Chondrocyte (in vitro differentiated cells): ENCODE measurements around the gene RNU2-63P. TPM values are rescaled to one million over a fixed set of nuclear protein-coding genes. Genes with fewer than 3 reads are reported as not detected.
"Not testable (repeated sequence)": the region's sequence is repeated elsewhere in the genome, so short reads cannot be mapped to it uniquely, and the experiment has no call there.

Experiments used
- DNase-seq: peaks from one replicate; pipeline ENCODE4 v3.0.0; 2021; ENCODE audit warnings: mixed read lengths, low spot score
- H3K27ac Mint-ChIP-seq: one replicate; pipeline ENCODE4 v1.8.0; 2021; ENCODE audit warnings: mild to moderate bottlenecking, moderate library complexity, mixed read lengths; ENCODE audit not compliant: unreplicated experiment
- H3K27me3 Mint-ChIP-seq: 2 replicates; pipeline ENCODE4 v1.8.0; 2021; ENCODE audit warnings: low read depth, mixed read lengths
- H3K36me3 Mint-ChIP-seq: 2 replicates; pipeline ENCODE4 v1.8.0; 2021; ENCODE audit warnings: low read depth, mixed read lengths
- H3K4me1 Mint-ChIP-seq: 2 replicates; pipeline ENCODE4 v1.8.0; 2021; ENCODE audit warnings: low read depth, mild to moderate bottlenecking, mixed read lengths
- H3K4me3 Mint-ChIP-seq: one replicate; pipeline ENCODE4 v1.8.0; 2021; ENCODE audit warnings: mild to moderate bottlenecking, moderate library complexity, mixed read lengths; ENCODE audit not compliant: unreplicated experiment
- H3K9me3 Mint-ChIP-seq: 2 replicates; pipeline ENCODE4 v1.8.0; 2021; ENCODE audit warnings: low read depth, mixed read lengths
- CTCF ChIP-seq: fragments of 200-600 bp; sonication (generic); IDR thresholded peaks from 2 replicates; pipeline ENCODE4 v1.5.0; 2021; ENCODE audit warnings: antibody characterized with exemption, mild to moderate bottlenecking, moderate library complexity
- total RNA-seq: library from RNA; stranded (reverse); gene quantifications from 3 replicates; pipeline ENCODE4 v1.2.1, GENCODE V29; 2021

RNU2-63P gene
- total RNA-seq, 1 donor from 2014 or later, result 2.7 TPM

- not testable (repeated sequence) for H3K4me3 Mint-ChIP-seq, H3K9me3 Mint-ChIP-seq, H3K27me3 Mint-ChIP-seq, H3K4me1 Mint-ChIP-seq, H3K27ac Mint-ChIP-seq, H3K36me3 Mint-ChIP-seq, DNase-seq
- peak; percentile 35 for TF ChIP-seq CTCF
Observed at GRCh38 chr2:87992569-87992968, 23.8 kb downstream of the RNU2-63P start.

GRCh38 chr2:87987473-87987872 is 28.9 kb downstream of the RNU2-63P start:
- not testable (repeated sequence) for H3K36me3 Mint-ChIP-seq

GRCh38 chr2:87985902-87986301 is 30.4 kb downstream of the RNU2-63P start:
- H3K27me3 Mint-ChIP-seq, H3K4me1 Mint-ChIP-seq, DNase-seq, H3K9me3 Mint-ChIP-seq, H3K27ac Mint-ChIP-seq, H3K36me3 Mint-ChIP-seq, H3K4me3 Mint-ChIP-seq: not testable (repeated sequence)

More at GRCh38 chr2:87987473-87987872, 28.9 kb downstream of the RNU2-63P start:
- H3K9me3 Mint-ChIP-seq, H3K4me3 Mint-ChIP-seq, H3K4me1 Mint-ChIP-seq, H3K27me3 Mint-ChIP-seq, H3K27ac Mint-ChIP-seq, DNase-seq: not testable (repeated sequence)

- H3K9me3 Mint-ChIP-seq, H3K4me3 Mint-ChIP-seq, H3K27me3 Mint-ChIP-seq, H3K4me1 Mint-ChIP-seq, DNase-seq, H3K27ac Mint-ChIP-seq, H3K36me3 Mint-ChIP-seq: not testable (repeated sequence)
Observed at GRCh38 chr2:87981182-87981581, 35.2 kb downstream of the RNU2-63P start.

- H3K9me3 Mint-ChIP-seq, H3K27ac Mint-ChIP-seq, H3K4me3 Mint-ChIP-seq, H3K4me1 Mint-ChIP-seq, DNase-seq, H3K36me3 Mint-ChIP-seq, H3K27me3 Mint-ChIP-seq: not testable (repeated sequence)
Observed at GRCh38 chr2:87972385-87972784, 44.0 kb downstream of the RNU2-63P start.

Other genes starting within 250 kb of the RNU2-63P start
- 4.8 to 7.0 TPM (median 4.9 TPM) in 3 replicates for gene RGPD2, start 190.8 kb downstream of the RNU2-63P start, total RNA-seq
- gene KRCC1, start 39.2 kb upstream of the RNU2-63P start, total RNA-seq, result 22.8 to 29.3 TPM (median 25.3 TPM) in 3 replicates
- not detected in 3 replicates for gene SMYD1, start 51.3 kb upstream of the RNU2-63P start, total RNA-seq
- gene FABP1, start 111.5 kb upstream of the RNU2-63P start, total RNA-seq, result not detected in 3 replicates
- gene THNSL2, start 153.8 kb upstream of the RNU2-63P start, total RNA-seq, result 0.58 to 2.3 TPM (median 1.4 TPM) in 3 replicates